ENCODE data around the gene FBXO7.

DNA sequence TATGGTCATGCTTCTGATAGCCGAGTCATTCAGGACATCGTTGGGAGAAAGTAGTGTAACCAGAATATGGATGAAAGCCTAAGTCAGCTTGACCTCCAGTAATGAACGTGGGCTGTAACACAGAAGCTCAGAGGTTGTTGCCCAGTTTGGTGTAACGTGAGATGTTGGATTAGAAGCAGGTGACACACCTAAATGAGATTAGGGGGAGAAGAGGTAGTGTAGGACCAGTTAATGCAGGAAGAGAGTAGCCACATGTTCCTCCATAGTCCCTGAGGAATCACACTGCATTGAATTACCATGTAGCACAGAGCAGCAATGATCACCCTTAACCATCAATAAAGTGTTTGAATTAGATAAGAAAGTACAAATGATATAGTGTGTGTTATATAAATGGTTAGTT is 20.4 kb downstream of the FBXO7 start:
- TF ChIP-seq, protein P1, sequence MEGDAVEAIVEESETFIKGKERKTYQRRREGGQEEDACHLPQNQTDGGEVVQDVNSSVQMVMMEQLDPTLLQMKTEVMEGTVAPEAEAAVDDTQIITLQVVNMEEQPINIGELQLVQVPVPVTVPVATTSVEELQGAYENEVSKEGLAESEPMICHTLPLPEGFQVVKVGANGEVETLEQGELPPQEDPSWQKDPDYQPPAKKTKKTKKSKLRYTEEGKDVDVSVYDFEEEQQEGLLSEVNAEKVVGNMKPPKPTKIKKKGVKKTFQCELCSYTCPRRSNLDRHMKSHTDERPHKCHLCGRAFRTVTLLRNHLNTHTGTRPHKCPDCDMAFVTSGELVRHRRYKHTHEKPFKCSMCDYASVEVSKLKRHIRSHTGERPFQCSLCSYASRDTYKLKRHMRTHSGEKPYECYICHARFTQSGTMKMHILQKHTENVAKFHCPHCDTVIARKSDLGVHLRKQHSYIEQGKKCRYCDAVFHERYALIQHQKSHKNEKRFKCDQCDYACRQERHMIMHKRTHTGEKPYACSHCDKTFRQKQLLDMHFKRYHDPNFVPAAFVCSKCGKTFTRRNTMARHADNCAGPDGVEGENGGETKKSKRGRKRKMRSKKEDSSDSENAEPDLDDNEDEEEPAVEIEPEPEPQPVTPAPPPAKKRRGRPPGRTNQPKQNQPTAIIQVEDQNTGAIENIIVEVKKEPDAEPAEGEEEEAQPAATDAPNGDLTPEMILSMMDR (IDR thresholded peaks at IDR 0.05): no peak
- TF ChIP-seq POLR2A (IDR thresholded peaks at IDR 0.05) (no peak), POLR2AphosphoS5 (IDR thresholded peaks at IDR 0.05) (no peak)

Measured in prostate gland (tissue), 2 donors.